SH-SY5Y (cell line): ENCODE data around the gene MAN1C1.

Source experiments
- GATA2 ChIP-seq: IDR thresholded peaks from 2 replicates; pipeline ENCODE4 v1.6.1; 2011; ENCODE audit warnings: mild to moderate bottlenecking, low read depth, low read length
- GATA3 ChIP-seq: IDR thresholded peaks from 2 replicates; pipeline ENCODE4 v1.6.1; 2011; ENCODE audit warnings: low read depth, mild to moderate bottlenecking, low read length, moderate library complexity

- TF ChIP-seq GATA3 = no peak
- TF ChIP-seq GATA2 = no peak
Observed at GRCh38 chr1:25796811-25797458, 180.3 kb downstream of the MAN1C1 start.
